ENCODE results near the gene PTPRE. TPM values are rescaled to one million over a fixed set of nuclear protein-coding genes. Genes with fewer than 3 reads are reported as not detected.

PTPRE gene
- total RNA-seq, 1 donor from 2014 or later, result 13.8 TPM

GRCh38 chr10:127888521-127889312, 18.2 kb upstream of the PTPRE start:
- no peaks in the 10 kb centered on the region for H3K36me3 ChIP-seq
- peaks cover 11% of the 10 kb centered on the region for H3K4me1 ChIP-seq
- TF ChIP-seq CTCF (IDR thresholded peaks at IDR 0.05; ENCODE audit: borderline replicate concordance), result no peak
- no peaks in the 10 kb centered on the region for H3K9me3 ChIP-seq (replicated peaks)
- peaks cover 31% of the 10 kb centered on the region for H3K27me3 ChIP-seq (ENCODE audit: low read depth)
- intact Hi-C loops (cut with micrococcal nuclease), result no loop called here
- no peak for DNase-seq
- no peak overlapping the region for H3K4me3 ChIP-seq
- H3K27ac ChIP-seq (replicated peaks), result no peak overlapping the region

GRCh38 chr10:127889605-127890195, 17.2 kb upstream of the PTPRE start:
- no peaks in the 10 kb centered on the region for H3K36me3 ChIP-seq
- no peak for DNase-seq
- no peaks in the 10 kb centered on the region for H3K9me3 ChIP-seq (replicated peaks)
- no peak for TF ChIP-seq CTCF (IDR thresholded peaks at IDR 0.05; ENCODE audit: borderline replicate concordance)
- H3K27me3 ChIP-seq (ENCODE audit: low read depth), result peaks cover 27% of the 10 kb centered on the region
- intact Hi-C loops (cut with micrococcal nuclease), result no loop called here
- peaks cover 11% of the 10 kb centered on the region for H3K4me1 ChIP-seq
- no peak overlapping the region for H3K27ac ChIP-seq (replicated peaks)
- no peak overlapping the region for H3K4me3 ChIP-seq

GRCh38 chr10:127890216-127890615, 16.7 kb upstream of the PTPRE start:
- H3K9me3 ChIP-seq (replicated peaks), result no peaks in the 10 kb centered on the region
- TF ChIP-seq CTCF (IDR thresholded peaks at IDR 0.05; ENCODE audit: borderline replicate concordance), result no peak
- DNase-seq, result no peak
- intact Hi-C loops (cut with micrococcal nuclease), result no loop called here
- H3K36me3 ChIP-seq, result no peaks in the 10 kb centered on the region
- peaks cover 11% of the 10 kb centered on the region for H3K4me1 ChIP-seq
- H3K27ac ChIP-seq (replicated peaks), result no peak overlapping the region
- H3K27me3 ChIP-seq (ENCODE audit: low read depth), result peaks cover 27% of the 10 kb centered on the region
- no peak overlapping the region for H3K4me3 ChIP-seq

GRCh38 chr10:127890832-127891334, 16.0 kb upstream of the PTPRE start:
- no peak for TF ChIP-seq CTCF (IDR thresholded peaks at IDR 0.05; ENCODE audit: borderline replicate concordance)
- Histone ChIP-seq H3K9me3 (replicated peaks) (no peaks in the 10 kb centered on the region), H3K4me1 (peaks cover 11% of the 10 kb centered on the region), H3K36me3 (no peaks in the 10 kb centered on the region), H3K27me3 (ENCODE audit: low read depth) (peaks cover 22% of the 10 kb centered on the region), H3K4me3 (no peak overlapping the region), H3K27ac (replicated peaks) (no peak overlapping the region)
- intact Hi-C loops (cut with micrococcal nuclease), result no loop called here
- DNase-seq, result no peak

GRCh38 chr10:127892743-127893142, 14.2 kb upstream of the PTPRE start, which contains the start of gene CLRN3:
Gene CLRN3, minus strand, starts transcription at chr10:127892941. Its CDS starts 157 bp downstream, at chr10:127892784.
- H3K27me3 ChIP-seq (ENCODE audit: low read depth), result peaks cover 10% of the 10 kb centered on the region
- no peaks in the 10 kb centered on the region for H3K36me3 ChIP-seq
- no peak for TF ChIP-seq CTCF (IDR thresholded peaks at IDR 0.05; ENCODE audit: borderline replicate concordance)
- intact Hi-C loops (cut with micrococcal nuclease), result no loop called here
- peaks cover 3% of the 10 kb centered on the region for H3K4me1 ChIP-seq
- DNase-seq, result no peak
- H3K27ac ChIP-seq (replicated peaks), result no peak within 1 kb of the TSS
- H3K9me3 ChIP-seq (replicated peaks), result peaks cover 7% of the 10 kb centered on the region
- no peak within 1 kb of the TSS for H3K4me3 ChIP-seq
